HG02981 (cell line): ENCODE results near the gene UPK1B.
"Not testable (repeated sequence)": the region's sequence is repeated elsewhere in the genome, so short reads cannot be mapped to it uniquely, and the experiment has no call there.

Source experiments
- ATAC-seq: cut with Tn5 transposase; IDR thresholded peaks from one replicate; pipeline ENCODE4 v1.9.1; 2021; ENCODE audit warnings: mild to moderate bottlenecking, moderate library complexity; ENCODE audit not compliant: unreplicated experiment

UPK1B gene

DNA sequence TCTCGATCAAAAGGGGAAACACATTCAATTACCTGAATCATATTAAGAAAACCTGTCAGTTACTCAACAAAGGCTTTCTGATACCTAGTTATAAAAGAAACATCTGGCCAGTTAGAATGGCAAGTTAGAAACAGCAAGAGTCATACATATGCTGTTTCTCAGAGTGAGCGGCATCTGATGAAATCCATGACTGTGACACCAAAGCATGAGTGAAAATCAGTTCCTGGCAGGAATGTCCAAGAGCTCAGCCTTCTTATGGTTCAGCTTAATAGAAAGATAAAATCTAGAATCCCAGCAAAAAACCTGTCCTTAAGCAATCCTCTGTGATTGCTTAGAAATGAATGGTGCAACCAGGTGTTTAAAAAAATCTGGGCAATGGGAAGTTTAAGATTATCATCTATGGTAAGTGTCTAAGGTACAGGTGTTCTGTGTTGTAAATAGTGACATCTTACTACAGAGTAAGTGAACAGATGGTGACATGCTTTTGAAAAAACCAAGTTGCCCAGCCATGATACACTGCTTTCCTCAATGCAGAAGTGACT, 48.5 kb downstream of the UPK1B start:
- no peak for ATAC-seq

DNA sequence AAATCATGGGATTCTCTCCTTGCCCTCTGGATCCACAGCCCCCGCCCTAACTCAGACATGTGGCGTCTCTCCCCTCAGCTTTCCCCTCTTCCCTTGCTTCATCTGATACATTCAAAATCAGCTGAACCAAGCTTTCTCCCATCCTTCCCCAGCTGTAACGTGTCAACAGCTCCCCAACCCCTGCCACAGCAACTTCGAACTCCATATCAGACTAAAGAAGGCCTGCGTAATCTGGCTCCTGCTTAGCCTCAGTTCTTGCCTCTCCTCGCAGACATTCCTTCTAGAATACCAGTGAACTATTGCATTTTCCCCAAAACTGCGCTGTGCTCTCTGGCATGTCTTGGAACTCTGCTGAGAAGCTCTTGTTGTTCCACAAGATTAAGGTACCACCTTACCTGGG, 49.0 kb downstream of the UPK1B start:
- ATAC-seq, result no peak

DNA sequence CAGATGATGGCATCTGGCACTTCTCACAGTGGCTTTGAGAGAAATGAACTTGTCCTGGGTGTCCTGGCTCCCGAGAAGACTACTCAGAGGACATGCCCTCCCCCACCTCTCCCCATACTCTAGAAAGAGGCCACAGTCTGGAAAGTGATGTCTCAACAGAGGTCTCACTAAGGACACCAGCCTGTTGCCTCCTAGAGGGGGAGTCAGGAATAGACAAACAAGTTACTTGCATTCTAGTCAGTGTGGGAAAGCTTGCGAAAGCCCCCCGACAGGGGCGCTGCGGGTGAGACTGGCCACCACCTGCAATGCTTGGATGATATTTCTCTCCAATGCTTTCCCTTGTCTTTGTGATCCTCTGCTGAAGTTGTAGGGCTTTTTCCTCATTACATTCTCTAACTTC, 50.1 kb downstream of the UPK1B start:
- ATAC-seq, result no peak

DNA sequence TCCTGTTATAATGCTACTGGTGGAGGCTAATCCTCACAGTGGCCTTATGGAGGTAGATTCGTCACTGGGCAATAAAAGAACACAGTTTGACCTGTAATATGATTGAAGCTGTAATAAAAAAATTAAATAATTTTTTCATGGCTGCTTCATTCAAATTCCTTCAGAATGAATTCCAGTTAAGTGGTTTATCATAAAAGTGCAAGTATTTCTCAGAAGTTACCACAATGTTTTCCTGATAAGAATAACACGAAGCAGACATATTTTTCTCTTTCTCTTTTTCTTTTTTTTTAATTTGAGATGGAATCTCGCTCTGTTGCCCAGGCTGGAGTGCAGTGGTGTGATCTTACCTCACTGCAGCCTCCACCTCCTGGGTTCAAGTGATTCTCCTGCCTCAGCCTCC, 51.7 kb downstream of the UPK1B start:
- ATAC-seq, result no peak

DNA sequence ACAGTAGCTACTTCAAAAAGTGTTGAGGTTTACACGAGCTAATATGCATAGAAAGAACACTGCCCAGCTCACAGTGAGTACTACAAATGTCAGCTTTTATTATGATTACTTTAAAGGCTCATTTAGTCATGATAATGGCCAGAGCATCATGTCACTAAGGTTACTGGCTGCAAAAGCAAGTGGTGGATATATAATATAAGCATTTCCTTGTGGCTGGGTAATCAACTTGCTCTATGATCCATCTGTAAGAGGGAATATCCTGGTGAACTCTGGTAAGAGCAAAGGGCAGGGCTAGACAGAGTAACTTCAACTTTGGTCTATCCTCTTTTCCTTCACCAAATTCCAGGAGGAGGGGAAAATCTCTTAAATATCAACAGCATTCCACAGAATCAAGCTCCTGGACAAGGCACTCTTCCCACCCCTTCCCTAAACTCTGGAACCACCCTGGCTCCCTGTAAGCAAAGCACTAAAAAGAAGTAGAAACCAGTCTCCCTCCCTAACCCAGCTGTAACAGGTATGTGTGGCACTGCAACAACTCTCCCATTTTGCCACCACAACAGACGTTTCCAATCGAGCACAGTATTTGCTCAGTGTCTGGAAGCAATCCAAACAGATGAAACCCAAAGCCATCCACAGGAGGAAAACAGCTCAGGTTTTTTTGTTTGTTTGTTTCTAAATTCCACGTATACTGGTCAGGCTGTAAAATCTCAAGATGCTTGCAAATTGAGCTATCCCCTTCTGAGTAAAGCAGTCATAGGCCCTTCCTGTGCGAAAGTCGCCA, 53.9 kb downstream of the UPK1B start:
- no peak for ATAC-seq

DNA sequence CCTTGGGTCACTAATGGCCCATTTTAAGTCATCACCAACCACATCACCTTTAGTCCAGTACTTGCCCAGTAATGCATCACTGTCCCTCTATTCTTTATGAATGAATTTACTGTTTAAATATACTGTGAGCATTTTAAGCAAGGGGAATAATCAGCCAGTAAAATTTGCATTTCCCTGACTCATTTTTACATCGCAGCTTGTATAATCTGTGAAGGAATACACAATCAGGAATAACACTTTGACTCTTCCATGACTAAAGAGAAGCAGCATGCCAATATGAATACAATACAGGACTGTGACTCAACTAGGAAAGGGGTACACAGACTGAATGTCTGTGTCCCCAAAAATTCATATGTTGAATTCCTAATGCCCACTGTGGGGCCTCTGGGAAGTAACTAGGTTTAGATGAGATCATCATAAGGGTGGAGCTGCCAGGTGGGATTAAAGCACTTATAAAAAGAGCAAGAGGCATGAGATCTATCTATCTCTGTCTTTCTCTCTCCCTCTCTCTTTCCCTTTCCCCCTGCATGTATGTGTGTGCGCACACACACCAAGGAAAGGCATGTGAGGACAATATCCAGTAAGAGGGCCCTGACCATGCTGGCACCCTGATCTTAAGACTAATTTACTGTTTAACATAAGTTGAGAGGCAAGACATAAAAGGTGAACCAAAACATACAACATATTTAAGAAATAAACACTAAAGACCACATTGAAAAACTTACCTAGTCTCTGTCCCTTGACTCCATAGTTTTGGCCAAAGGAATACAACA, 55.2 kb downstream of the UPK1B start:
- no peak for ATAC-seq

DNA sequence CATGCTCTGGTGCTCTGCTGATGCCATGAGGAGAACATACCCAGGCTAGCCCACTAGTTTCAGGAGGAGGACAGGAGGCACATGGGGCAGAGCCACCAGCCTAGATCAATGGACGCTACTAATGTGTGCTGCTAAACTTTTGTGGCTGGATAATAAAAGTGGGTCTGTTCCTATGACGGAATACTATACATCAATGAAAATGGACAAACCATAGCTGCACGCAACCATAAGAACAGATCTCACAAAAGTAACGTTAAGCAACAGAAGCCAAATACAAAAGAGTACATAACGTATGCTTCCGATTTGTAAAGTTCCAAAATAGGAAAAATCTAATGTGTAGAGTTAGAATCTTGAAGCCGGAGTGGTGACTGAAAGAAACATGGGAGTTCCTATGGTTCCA, 55.8 kb downstream of the UPK1B start:
- ATAC-seq, result no peak

DNA sequence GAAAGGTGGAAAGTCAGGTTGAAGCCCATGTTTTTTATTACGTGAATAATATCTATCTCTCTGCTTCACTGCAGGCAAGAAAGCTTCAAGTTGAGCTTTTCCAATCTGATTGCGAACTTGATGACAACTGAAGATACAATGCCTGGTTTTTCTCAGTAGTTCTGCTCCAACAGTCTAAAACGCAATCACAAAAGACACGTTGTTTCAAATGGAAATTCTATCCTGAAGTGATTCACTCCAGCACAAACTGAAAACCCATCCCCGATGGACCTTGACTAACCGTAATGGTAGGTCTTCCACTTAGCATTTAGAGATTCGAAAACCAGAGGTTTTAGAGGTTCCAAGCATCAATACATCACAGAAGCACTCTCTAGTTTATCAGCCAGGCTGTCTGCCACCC, 56.7 kb downstream of the UPK1B start:
- no peak for ATAC-seq

DNA sequence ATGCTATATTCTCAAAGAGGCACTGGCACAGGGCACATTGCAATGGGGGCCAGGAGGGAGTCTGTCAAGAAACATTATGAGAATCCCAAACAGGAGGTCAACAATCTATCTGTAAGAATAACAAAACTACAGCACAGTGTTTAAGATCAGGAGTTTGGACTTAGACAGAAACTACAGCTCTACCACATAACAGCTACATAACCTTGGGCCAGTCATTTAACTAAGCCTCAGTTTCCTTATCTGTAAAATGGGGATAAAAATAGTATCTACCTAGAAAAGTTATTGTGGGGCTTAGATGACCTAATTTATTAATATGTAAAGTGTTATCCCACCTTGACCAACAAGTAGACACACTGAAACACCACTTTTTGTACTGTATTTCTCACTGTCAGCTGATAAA, 57.3 kb downstream of the UPK1B start:
- ATAC-seq, result no peak

DNA sequence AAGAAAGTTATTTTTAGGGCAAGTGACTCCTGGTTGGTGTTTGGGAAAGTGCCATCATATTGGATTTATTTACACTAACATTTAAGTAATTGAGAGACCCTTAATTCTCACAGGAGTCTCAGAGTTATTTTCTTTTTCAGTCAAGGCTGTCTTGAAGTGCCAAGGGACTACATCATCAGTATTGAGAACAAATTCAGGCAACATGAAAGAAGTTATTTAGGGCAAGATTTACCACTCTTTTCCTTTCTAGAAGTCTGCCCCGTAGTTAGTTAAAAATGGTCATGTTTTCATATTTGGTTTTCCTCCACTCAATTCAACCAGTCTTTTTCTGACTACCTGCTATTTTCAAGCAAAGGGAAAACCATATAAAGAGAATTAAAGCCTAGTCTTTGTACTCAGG, 61.2 kb downstream of the UPK1B start:
- no peak for ATAC-seq

DNA sequence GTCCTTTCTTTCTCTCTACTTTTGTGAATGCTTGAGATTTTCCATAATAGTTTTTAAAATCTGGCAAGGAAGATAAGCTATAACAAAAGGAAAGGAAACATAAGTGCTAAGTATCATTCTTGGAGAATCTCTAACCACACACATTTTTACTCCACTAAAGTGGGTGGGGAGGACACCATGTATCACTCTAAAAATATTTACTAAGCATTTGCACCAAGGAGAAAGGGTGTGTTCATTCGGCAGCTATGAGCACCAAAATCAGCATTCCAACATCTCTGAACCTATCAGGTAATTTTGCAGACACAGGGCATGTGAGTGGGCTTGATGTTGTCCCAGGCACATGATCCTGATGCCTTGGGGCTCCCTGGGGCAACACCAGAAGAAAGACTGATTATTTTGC, 61.8 kb downstream of the UPK1B start:
- no peak for ATAC-seq

DNA sequence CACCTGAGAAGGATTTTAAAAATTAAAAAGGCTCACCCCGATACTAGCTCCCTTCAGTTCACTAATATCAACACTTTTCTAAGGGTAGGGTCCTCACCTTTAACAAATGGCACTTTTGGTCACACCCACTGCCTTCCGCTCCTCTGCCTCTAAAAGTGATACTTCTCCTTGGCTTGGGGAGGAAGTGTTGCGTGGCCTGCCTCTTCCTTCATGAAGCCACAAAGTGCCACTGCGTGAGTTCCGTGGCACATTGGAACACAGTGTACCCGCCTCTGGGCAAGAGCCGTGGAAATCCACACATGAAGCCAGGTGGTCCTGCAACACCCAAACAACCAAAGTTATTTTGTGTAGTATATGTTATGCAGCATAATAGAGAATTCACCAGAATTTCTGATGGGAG, 63.4 kb downstream of the UPK1B start:
- ATAC-seq, result no peak

DNA sequence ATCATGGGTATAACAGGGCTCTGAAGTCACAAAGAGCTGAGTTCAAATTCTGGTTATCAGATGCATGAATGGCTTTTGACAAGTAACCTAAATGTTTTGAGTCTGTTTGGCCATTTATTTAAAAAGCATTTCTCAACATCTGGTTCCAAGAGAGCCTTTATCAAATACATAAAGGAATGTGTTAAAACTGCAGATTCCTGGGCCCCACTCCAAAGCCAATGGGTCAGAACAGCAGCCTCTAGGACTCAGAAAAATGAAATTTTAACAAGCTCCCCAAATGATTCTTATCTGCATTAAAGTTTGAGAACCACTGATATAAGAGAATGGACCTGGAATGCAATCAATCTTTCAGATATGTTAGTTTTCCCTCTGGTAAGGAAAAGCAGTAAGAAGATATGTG, 63.9 kb downstream of the UPK1B start:
- ATAC-seq, result no peak

DNA sequence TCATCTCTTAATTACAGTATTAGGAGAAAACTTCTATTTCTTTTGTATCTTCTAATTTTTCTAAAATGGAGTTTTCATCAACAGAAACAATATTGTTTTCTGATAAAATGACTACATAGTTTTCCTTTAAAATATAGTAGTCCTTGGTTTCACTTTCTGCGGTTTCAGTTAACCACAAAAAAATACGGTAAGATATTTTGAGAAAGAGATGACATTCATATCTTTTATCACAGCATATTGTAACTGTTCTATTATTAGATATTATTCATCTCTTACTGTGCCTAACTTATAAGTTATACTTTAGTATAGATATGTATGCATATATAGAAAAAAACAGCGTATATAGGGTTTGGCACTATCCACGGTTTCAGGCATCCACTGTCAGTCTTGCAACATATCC, 65.0 kb downstream of the UPK1B start:
- ATAC-seq, result no peak

DNA sequence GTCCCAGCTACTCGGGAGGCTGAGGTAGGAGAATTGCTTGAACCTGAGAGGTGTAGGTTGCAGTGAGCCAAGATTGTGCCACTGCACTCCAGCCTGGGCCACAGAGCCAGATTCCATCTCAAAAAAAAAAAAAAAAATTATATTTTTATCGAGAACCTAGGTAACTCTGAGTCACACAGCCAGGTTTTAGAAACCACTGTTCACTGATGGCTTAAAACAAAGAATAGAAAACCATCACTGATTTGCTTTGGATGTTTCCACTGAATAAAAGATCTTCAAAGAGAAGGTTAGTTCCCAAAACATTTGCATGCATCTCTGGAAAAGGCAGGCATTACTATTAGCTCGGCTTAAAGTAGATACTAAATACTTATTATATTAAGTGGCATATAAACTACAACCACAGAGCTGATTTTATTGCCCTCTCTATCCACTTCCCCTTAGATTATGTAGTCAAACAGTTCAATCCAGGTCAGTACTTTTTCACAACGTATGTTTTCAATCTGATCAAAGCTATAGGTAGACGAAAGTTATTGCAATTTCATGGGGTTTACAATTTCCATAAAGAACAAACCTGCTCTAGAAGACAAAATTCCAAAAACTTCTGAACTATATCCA, 65.9 kb downstream of the UPK1B start:
- no peak for ATAC-seq

DNA sequence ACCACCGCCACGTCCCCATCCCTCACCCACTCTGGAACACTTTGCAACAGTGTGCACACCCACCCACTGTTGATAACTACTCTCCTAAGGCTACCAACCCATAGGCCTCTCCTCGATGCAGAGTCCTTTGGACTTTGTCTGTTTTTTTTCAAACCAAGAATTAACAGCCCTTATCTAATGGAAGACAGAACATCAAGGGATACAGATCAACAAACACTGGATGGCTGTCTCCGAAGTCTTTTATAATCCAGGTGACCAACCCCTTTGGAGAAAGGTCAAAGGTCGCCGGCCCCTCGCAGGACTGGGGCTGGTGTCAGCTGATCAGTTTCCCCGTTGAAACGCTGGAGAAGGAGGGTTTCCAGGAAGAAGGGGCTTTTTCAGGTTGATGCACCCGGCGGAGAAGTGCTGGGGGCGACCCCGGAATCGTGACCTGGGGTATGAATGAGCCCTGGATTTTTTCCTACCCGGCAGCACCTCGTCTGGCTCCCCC, 66.7 kb downstream of the UPK1B start:
- peak; percentile 21 for ATAC-seq

DNA sequence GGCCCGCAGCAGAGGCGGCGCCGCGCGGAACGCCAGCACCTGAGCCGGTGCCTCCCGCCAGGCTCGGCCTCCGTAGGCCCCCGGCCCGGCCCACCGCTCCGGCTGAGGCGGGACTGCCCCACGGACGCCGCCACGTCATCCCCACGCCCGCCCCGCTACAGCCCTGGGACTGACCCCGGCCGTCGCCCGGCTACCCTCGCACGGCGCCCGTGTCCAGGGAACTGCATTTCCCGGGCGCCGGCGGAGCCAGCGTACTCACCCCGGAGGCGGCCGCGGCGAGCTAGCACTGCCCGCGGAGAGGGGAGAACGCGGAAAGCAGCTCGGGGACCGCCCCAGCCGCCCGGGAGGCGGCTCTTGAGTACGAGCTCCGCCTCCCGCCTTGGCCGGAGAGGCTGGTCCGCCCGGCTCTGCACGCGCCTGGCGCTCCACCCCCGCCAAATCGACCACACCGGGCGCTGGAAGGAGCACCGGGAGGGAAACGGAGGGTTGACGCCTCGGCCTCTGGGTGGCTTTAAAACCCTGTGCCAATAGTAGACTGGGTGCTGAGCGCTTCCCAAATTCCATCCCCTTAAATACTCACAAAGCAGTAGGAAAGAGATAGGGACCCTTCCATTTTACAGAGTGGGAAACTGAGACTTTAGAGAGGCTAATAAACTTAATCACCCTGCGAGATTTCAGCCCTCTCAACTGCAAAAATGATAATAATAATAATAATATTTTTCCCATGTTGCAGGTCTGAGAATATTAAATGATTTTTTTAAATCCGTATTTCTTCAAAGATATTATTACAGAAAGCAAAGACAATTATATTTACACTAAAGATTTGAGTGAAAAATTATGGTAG, 67.4 kb downstream of the UPK1B start, which contains the start of gene B4GALT4:
Gene B4GALT4, minus strand, starts transcription at position 288 of the 844 bp plus-strand sequence. CDS start 10,779 bp downstream, outside the sequence.
- ATAC-seq, result peak; percentile 83

DNA sequence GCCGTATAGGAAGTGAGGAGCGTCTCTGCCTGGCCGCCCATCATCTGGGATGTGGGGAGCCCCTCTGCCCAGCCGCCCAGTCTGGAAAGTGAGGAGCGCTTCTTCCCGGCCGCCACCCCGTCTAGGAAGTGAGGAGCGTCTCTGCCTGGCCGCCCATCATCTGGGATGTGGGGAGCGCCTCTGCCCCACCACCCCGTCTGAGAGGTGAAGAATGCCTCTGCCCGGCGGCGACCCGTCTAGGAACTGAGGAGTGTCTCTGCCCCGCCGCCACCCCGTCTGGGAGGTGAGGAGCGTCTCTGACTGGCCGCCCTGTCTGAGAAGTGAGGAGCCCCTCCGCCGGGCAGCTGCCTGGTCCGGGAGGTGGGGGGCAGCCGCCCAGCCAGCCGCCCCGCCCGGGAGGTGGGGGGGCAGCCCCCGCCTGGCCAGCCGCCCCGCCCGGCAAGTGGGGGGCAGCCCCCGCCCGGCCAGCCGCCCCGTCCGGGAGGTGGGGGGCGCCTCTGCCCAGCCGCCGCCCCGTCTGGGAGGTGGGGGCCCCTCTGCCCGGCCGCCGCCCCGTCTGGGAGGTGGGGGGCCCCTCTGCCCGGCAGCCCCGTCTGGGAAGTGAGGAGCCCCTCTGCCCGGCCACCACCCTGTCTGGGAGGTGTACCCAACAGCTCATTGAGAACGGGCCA, 69.1 kb downstream of the UPK1B start:
- not testable (repeated sequence) for ATAC-seq

DNA sequence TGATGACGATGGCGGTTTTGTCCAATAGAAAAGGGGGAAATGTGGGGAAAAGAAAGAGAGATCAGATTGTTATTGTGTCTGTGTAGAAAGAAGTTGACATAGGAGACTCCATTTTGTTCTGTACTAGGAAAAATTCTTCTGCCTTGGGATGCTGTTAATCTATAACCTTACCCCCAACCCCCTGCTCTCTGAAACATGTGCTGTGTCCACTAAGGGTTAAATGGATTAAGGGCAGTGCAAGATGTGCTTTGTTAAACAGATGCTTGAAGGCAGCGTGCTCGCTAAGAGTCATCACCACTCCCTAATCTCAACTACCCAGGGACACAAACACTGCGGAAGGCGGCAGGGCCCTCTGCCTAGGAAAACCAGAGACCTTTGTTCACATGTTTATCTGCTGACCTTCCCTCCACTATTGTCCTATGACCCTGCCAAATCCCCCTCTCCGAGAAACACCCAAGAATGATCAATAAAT, 69.7 kb downstream of the UPK1B start:
- ATAC-seq, result not testable (repeated sequence)

DNA sequence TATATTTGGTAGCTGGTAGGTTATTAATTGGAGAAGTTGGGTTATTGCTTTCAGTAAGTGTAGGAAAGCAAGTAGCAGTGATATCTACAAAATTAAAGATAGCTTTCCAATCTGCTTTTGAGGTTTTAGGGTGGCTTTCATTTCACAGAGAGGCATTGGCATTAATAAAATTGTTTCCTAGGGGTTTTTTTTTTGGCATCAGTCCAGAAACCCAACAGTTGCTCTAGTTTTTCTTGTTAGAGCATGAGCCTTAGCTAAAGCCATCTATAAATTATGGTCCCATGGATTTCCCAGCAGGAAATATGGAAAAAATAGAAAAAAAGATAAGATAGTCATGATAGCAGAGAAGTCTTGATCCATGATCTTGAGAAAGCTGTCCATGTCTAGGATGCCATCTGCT, 70.3 kb downstream of the UPK1B start:
- no peak for ATAC-seq
